Middle frontal gyrus (tissue), 1 donor: ENCODE measurements around the gene PARP2.
"Not testable (repeated sequence)": the region's sequence is repeated elsewhere in the genome, so short reads cannot be mapped to it uniquely, and the experiment has no call there.

ENCODE experiments used
- DNase-seq: peaks from one replicate; pipeline ENCODE4 v3.0.0-alpha.2; 2015; ENCODE audit warnings: low spot score; ENCODE audit errors: extremely low spot score

The PARP2 gene, protein sequence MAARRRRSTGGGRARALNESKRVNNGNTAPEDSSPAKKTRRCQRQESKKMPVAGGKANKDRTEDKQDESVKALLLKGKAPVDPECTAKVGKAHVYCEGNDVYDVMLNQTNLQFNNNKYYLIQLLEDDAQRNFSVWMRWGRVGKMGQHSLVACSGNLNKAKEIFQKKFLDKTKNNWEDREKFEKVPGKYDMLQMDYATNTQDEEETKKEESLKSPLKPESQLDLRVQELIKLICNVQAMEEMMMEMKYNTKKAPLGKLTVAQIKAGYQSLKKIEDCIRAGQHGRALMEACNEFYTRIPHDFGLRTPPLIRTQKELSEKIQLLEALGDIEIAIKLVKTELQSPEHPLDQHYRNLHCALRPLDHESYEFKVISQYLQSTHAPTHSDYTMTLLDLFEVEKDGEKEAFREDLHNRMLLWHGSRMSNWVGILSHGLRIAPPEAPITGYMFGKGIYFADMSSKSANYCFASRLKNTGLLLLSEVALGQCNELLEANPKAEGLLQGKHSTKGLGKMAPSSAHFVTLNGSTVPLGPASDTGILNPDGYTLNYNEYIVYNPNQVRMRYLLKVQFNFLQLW

DNA sequence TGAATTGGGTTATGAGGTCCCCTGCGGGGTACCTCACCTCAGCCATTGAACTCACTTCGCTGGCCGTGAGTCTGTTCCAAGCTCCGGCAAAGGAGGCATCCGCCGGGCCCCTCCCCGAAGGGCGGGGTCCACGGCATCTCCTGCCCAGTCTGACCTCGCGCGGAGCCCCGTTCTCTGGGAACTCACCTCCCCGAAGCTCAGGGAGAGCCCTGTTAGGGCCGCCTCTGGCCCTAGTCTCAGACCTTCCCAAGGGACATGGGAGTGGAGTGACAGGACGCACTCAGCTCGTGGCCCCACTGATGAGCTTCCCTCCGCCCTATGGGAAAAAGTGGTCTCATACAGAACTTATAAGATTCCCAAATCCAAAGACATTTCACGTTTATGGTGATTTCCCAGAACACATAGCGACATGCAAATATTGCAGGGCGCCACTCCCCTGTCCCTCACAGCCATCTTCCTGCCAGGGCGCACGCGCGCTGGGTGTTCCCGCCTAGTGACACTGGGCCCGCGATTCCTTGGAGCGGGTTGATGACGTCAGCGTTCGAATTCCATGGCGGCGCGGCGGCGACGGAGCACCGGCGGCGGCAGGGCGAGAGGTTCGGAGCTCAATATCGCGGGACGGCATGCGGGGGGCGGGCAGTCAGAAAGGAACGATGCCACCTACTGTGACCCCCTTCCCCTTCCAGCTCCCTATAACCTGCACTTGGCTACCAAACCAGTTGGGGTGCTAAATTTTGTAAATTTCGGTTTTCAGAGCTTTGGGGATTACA, at the start of gene PARP2:
PARP2 (plus strand) TSS at position 544 of the 770 bp plus-strand sequence; CDS start at position 551, 7 bp downstream.
- DNase-seq = peak; percentile 99

DNA sequence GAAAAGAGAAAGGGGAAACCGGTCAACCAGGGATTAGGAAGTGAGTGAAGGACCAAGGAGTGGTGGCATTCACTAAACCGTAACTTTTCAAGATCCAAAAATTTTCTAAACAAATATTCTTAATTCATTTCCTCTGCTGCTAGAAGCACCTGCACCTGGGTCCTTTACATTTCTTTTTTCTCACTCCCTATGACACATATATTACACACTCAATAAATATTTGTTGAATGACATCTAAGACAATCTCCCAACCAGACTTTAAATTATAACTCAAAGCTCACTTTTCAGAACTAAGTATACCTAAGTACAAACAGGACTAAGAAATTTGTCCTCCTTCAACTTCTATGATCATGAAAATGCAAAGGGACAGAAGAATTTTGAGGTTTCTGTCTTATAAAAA, 48.8 kb upstream of the PARP2 start:
- no peak for DNase-seq

DNA sequence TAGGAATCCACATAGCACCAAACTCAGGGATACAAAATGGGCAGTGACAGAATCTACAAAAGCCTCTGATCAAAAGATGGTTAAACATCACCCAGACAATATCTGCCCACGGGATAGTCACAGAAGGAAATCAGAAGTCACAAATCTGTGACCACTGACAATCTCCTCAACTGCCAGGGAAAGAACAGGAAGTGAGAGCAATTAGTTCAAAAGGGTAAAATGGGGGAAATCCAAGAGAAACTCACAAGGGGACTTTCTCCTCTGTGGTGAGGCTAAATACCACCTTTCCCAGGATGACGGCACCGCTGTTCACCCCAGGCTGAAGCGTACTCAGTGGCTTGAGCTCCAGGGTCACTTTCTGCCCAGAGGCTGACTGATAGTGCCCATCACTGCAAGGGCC, 48.4 kb upstream of the PARP2 start:
- no peak for DNase-seq

DNA sequence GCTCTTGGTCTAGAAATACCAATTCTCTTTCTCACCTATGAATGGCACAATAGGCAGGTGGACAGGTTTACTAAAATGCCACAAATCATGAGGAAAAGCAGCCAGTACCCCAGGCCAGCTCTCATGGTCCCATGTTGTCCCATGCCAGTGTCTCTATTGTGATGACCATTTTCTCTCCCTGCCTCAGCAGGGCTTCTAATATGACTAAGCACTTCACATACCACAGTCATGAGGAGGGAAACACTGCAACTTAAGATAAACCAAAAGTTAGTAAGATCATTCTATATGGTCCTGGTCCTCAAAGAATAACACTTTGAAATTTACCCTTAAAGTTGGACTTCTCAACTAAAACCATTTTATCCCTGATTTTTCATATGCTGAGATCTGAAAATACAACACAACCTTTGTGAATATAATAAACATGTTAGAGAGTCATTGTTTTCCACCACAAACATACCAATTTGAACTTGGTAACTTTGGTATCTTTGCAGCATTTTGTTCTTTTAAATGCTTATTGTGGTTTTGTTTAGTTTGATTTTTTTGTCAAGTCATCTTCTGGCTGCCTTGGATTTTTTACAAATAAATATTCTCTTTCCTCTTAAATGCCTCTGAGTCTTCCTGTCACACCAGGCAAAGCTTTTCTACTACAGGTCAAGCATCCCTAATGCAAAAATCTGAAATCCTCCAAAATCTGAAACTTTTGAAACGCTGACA, 41.2 kb upstream of the PARP2 start:
- DNase-seq = no peak

DNA sequence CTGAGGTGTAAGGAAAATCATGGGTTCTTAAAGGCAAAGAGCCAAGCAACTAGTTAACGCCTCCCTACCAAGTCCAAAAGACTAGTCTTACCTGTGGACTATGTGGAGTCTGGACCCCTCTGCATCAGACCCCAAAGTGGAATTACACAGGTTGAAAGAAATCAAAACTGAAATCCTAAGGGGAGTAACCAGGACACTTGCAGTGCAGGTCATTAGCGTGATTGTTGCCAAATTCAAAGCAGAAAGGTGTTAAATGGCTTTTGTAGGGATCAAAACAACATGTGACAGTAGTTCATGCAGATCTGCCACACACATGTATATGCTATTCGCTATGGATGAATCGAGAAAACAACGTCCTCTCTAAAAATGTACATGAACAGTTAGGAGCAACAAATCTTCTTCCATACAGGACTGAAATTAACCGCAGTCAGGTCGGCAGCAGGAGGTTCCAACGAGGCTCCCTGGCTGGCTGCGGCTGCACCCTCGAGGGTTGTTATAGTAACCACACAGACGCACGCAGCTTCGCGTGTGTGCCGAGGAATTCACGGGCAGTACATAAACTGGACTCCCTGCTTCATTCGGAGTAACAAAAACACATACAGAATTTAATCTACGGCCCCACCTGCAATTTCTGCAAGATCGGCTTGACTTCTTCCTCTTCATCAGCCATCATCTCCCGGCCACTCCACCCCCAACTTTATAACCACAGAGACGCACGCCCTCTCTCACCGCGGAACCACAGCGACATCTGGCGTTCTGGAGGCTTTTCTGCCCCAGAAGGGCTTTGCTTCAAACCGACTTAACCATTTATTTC, 38.0 kb upstream of the PARP2 start, which contains the start of gene TTC5:
TTC5 (minus strand) TSS at position 687 of the 814 bp plus-strand sequence; CDS start at position 673, 14 bp downstream.
- DNase-seq = peak; percentile 82

DNA sequence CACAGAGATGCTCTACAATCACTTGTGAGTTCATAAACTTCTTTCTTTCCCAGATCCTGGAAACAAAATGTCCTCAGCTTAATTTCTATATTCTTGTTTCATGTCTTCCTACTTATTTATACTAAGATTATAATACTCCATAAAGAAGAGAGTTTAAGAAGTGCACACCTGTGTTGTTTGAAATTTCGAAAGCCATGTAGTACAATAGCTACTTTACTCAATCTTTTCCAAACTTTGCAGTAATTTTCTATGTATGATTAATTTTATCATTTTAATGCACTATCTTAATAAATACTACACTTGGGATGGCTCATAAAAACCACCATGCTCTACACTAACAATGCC, 37.4 kb upstream of the PARP2 start:
- no peak for DNase-seq

DNA sequence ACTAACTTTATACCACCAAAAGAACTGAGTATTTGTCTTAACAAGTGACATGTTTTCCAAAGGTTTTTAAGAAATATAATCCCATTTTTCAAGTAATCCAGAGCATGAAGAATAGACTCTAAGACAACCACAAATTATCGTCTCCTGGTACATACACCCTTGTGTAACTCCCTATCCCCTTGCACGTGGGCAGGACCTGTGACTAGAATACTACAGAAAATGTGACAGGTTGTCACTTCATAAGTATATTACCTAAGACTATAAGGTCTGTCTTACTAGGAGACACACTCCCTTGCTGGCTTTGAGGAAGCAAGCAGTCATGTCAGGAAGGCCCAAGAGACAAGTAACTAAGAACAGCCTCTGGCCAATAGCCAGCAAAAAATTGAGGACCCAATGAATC, 29.4 kb upstream of the PARP2 start:
- no peak for DNase-seq

DNA sequence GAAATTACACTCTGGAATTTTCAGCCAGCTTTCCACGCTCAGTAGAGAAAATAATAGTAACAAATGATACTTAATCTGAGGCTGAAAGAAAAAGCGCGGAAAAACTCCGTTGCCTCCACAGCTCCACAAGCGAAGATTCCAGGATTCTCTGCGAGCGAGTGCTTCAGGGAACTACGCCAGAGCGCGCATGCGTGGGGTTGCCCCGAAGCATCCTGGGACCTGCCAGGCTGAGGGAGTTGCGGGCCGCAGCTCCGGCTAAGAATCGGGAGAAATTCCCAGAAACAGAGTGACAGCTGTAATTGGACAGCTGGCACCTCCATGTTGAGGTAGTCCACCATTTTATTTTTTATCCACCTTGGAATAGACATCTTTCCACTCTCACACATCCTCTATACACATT, 25.7 kb upstream of the PARP2 start:
- DNase-seq = no peak

DNA sequence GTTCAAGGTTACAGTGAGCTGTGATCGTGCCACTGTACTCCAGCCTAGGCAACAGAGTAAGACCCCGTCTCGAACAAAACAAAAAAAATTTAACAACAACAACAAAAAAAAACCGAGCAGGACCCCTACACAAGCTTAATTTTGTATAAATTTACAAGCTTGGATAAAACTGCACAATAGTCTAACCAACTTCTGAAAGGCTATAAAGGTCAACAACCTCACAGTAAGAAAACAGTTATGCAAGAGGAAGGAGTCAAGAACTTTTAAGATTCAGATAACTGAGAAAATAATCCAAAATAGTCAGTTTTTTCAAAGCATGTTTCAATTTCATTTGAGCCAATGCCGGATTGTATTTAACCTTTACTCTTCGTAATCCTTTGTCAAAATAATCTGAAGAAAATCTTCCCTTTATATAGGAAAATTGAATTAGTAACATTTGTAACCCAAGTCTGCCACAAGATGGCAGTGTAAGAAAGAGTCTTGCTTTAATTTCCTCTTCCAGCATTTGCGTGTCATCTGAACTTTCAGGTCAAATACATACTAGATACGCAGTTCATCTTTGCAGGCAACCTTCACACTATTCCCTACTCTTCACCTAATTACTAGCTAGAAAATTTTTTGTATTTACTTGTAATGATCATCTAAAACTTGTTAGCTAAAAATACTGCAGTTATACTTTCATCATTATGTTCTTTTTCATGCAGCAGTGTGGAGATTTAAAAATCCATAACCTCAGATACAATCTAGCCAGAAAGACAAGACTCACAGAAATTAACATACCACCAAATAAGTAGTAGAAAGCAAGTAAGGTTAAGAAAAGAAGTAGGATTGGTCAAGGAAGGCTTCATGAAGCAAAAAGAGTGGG, 16.2 kb upstream of the PARP2 start:
- peak; percentile 57 for DNase-seq

DNA sequence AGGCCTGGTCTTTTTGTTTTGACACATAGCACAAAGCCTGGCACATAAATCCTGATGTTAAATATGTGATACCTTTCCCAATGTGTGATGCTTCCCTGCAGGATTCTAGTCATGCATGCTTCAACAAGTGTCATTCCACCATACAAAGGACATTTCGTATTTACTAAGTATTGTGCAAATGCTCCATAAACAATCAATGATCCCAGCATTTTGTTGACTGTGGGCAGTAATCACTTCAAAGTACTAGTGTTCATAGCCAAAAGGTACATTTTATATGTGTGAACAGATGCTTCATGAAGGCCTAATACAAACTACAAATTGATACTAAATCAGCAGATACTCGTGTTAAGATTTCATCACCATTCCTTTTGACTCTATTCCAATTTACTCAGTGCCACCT, 14.7 kb upstream of the PARP2 start:
- no peak for DNase-seq

DNA sequence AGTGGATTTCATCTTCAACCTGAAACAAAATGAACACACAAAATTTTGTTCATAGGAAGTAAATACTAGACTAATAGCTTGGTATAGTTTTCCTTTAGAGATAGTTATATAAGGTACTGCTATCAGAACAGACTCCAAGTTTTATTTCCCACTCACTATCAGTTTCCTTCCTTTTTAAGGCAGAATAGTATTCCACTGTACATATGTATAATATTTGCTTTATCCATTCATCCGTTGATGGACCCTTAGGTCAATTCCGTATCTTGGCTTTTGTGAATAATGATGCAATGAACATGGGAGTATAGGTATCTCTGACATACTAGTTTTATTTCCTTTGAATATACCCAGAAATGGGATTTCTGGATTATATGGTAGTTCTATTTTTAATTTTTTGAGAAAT, 14.1 kb upstream of the PARP2 start:
- no peak for DNase-seq

DNA sequence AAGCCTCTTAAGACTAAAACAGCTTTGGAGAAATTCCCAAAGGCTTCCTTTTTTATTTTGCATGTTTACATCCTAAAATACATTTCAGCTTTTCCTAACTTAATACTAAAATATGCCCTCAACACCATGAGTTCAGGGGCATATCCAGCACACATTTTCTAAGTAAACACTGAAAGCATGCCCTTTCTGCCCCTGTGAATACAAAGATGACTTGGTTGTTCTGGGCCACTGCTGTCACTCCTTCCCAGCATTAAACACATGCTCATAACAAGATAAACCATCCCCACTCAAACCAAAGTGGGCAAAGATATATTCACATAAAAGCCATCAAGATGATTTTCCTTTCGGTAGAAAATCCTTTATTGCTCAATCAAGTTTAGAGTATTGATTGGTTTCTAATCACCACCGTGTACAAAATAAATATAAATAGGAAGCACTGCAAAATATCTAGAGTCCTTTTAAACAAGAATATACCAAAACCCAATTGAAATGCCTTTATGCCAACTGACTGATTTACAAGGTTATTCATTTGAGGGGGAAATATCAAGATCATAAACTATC, 12.3 kb upstream of the PARP2 start:
- DNase-seq = no peak

DNA sequence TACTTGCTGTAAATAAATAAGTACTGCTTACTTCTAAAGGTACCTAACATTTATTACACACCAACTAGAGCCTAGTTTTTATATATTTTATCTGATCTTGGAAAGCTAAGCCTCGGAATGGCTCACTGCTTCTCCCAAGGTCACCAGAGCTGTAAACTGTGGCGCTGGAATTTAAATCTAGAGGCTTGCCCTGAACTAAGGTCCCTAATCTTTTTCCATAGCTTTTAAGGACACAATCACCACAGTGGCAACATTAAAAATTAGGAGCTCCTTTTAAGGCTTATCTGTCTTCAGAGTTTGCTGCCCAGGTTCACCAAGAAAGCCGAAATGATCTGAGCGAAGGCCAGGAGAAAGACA, 11.0 kb upstream of the PARP2 start:
- DNase-seq = no peak

DNA sequence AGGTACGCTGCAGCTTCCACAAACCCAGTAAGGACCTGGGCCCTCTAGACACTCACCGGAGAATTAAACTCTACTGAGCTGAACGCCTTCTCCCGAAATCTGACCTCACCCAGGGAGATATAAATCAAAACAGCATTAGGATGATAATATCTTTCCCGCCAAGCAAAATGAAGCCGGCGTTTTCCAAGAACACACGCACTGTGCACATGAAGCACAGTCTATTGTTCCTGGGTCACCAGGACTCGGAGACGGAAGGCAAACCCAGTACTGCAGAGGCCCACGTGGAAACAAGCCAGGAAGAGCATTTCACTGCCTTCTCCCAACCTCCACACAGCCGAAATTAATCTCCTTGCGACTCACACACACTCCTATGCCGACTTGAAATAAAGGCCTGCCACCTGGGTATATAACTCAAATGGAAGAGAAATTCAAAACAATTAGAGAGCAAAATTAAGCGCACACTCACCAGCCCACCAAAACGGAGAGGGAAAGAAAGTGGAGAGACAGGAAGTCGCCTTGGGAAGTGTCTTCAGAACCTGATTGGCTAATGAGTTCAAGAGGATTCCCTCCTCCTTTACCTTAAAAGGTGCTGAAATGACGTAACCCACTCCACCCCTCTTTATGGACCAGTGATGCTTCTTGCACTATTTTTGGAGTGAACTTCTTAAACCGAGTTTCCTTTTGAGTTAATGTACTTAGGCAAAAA, 10.5 kb upstream of the PARP2 start, which contains the start of gene CCNB1IP1:
CCNB1IP1 (minus strand) TSS at position 492 of the 706 bp plus-strand sequence. CDS start 16,756 bp downstream, outside the sequence.
- peak; percentile 72 for DNase-seq

DNA sequence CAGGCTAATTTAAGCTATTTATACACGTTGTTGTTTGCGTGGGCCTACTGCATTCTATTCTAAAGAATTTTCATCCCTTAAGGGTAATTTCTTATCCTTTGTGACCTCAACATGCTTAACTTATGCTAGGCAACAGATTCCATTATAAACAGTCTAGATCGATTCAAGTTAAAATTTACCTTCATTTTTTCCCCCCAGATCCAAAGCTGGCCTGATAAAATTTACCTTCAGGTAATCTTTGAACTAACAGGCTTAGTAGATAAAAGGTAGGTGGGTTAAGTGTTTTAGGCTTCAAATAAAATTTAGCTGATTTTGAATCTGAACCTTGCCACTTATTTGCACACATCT, 10.0 kb upstream of the PARP2 start:
- no peak for DNase-seq

DNA sequence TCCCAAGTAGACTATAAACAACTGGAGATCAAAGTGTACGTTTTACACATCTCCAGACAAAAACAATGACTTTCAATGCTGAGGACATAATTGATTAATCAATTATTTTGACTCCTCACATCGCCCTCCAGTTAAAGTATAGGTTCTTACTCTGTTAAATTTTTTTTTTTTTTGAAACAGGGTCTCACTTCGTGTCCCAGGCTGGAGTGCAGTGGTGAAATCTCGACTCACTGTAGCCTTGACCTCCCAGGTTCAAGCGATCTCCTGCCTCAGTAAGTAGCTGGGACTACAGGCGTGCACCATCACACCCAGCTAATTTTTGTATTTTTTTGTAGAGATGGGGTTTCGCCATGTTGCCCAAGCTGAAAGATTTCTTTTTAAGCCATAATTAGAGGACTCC, 9.4 kb upstream of the PARP2 start:
- DNase-seq = no peak

DNA sequence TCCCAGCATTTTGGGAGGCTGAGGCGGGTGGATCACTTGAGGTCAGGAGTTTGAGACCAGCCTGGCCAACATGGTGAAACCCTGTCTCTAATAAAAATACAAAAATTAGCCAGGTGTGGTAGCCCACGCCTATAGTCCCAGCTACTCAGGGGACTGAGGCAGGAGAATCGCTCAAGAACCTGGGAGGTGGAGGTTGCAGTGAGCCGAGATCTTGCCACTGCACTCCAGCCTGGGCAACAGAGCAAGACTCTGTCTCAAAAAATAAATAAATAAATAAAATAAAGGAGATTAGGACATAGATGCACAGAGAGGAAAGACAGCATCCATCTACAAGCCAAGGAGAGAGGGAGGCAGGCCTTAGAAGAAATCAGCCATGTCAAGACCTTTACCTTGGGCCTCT, 2.4 kb upstream of the PARP2 start:
- DNase-seq = not testable (repeated sequence)

DNA sequence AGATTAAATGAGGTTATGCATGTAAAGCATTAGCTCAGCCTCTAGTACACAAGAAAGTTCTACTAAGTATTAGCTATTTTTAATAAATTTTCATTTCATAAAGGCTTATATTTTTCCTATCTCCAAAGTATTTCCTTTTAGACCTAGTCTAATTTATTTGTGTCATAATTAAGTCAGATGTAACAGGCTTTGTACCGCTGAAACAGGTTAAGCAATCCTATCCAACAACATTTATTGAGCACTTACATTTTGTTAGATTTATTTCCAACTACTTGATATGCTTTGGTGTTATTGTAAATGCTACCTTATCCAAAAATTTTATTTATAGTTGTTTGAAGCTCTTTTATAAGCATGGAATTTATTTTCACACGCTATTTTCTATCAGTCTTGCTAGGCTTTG, 1.8 kb upstream of the PARP2 start:
- no peak for DNase-seq

DNA sequence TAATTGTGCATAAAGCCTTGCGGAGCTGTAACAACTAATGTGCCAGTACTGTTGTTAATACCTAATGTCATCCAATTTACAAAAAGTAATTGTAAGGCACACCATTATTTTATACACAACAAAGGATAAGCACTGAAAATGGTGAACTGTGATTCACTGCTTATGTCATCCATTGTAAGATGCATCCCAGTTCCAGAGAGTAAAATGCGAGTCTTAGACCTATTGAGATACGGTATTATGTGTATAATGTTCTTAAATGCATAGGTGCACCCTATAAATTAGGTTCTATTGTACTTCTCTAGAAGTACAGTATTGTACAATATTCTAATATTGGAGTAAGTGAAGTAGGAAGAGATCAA, 406 bp downstream of the PARP2 start:
- no peak for DNase-seq
